GM19099 (cell line): ENCODE data around the gene DGCR8.

Experiments used
- POLR2A ChIP-seq: IDR thresholded peaks from 3 replicates; pipeline ENCODE4 v1.6.1; 2011; ENCODE audit warnings: low read depth; ENCODE audit not compliant: insufficient read length; ENCODE audit errors: extremely low read depth

The DGCR8 gene

GRCh38 chr22:20043057-20043996 is 36.7 kb upstream of the DGCR8 start:
- no peak for TF ChIP-seq POLR2A

GRCh38 chr22:20043997-20044342 is 36.1 kb upstream of the DGCR8 start:
- TF ChIP-seq POLR2A: no peak

GRCh38 chr22:20044495-20045151 is 35.4 kb upstream of the DGCR8 start:
- no peak for TF ChIP-seq POLR2A

- TF ChIP-seq POLR2A: no peak
Observed at GRCh38 chr22:20046730-20047129, 33.3 kb upstream of the DGCR8 start.

GRCh38 chr22:20051927-20052308 is 28.1 kb upstream of the DGCR8 start:
- no peak for TF ChIP-seq POLR2A

- no peak for TF ChIP-seq POLR2A
Observed at GRCh38 chr22:20052309-20053259, 27.5 kb upstream of the DGCR8 start.

- TF ChIP-seq POLR2A: no peak
Observed at GRCh38 chr22:20053407-20054033, 26.5 kb upstream of the DGCR8 start.

- no peak for TF ChIP-seq POLR2A
Observed at GRCh38 chr22:20054034-20054427, 26.0 kb upstream of the DGCR8 start.

GRCh38 chr22:20054485-20054884 is 25.6 kb upstream of the DGCR8 start:
- TF ChIP-seq POLR2A: no peak

GRCh38 chr22:20055144-20055543 is 24.9 kb upstream of the DGCR8 start:
- no peak for TF ChIP-seq POLR2A

GRCh38 chr22:20055654-20056053 is 24.4 kb upstream of the DGCR8 start:
- no peak for TF ChIP-seq POLR2A

GRCh38 chr22:20056161-20056560 is 23.9 kb upstream of the DGCR8 start:
- no peak for TF ChIP-seq POLR2A

- no peak for TF ChIP-seq POLR2A
Observed at GRCh38 chr22:20056696-20057386, 23.2 kb upstream of the DGCR8 start.
